Smooth muscle cell (in vitro differentiated cells): ENCODE results near the gene ETS2. TPM values are rescaled to one million over a fixed set of nuclear protein-coding genes. Genes with fewer than 3 reads are reported as not detected.

Experiments used
- DNase-seq: peaks from one replicate; lab custom pipeline; 2025; ENCODE audit not compliant: unreplicated experiment; lab: John Stamatoyannopoulos, UW
- H2AFZ ChIP-seq: fragments of 200-600 bp; sonication (generic); 2 replicates; pipeline ENCODE4 v1.6.0; 2016; ENCODE audit warnings: antibody characterized with exemption, low read depth, mild to moderate bottlenecking
- H3F3A ChIP-seq: fragments of 200-600 bp; sonication (generic); 2 replicates; pipeline ENCODE4 v1.6.0; 2017; ENCODE audit warnings: antibody characterized with exemption, low read depth
- H3K27ac ChIP-seq: fragments of 200-600 bp; sonication (generic); 2 replicates; pipeline ENCODE4 v1.5.1; 2016; ENCODE audit warnings: low read depth, mild to moderate bottlenecking
- H3K27me3 ChIP-seq: fragments of 200-600 bp; sonication (generic); 2 replicates; pipeline ENCODE4 v1.6.1; 2016; ENCODE audit warnings: low read depth, mild to moderate bottlenecking
- H3K36me3 ChIP-seq: fragments of 200-600 bp; sonication (generic); 2 replicates; pipeline ENCODE4 v1.5.1; 2016; ENCODE audit warnings: low read depth
- H3K4me1 ChIP-seq: fragments of 200-600 bp; sonication (generic); 2 replicates; pipeline ENCODE4 v1.5.1; 2016; ENCODE audit warnings: low read depth
- H3K4me2 ChIP-seq: fragments of 200-600 bp; sonication (generic); 2 replicates; pipeline ENCODE4 v1.6.0; 2016; ENCODE audit warnings: mild to moderate bottlenecking
- H3K4me3 ChIP-seq: fragments of 200-600 bp; sonication (generic); 2 replicates; pipeline ENCODE4 v1.5.1; 2016; ENCODE audit warnings: mild to moderate bottlenecking
- H3K79me2 ChIP-seq: fragments of 200-600 bp; sonication (generic); 2 replicates; pipeline ENCODE4 v1.6.0; 2016; ENCODE audit warnings: low read depth, mild to moderate bottlenecking
- H3K9ac ChIP-seq: fragments of 200-600 bp; sonication (generic); 2 replicates; pipeline ENCODE4 v1.6.0; 2016; ENCODE audit warnings: low read depth
- H3K9me3 ChIP-seq: fragments of 200-600 bp; sonication (generic); replicated peaks from 2 replicates; pipeline ENCODE4 v1.5.1; 2016; ENCODE audit warnings: low read depth
- H4K20me1 ChIP-seq: fragments of 200-600 bp; sonication (generic); 2 replicates; pipeline ENCODE4 v1.6.0; 2016; ENCODE audit warnings: low read depth
- WGBS: methylation state at CpG from one replicate; pipeline ENCODE4 v1.1.7; 2016; ENCODE audit warnings: low lambda C conversion rate; 5-methylcytosine and 5-hydroxymethylcytosine counted together
- polyA plus RNA-seq: library from polyadenylated mRNA; unstranded; fragments of >200 nt; fragmentation: Nextera tagmentation; extraction: Ambion mirVana; gene quantifications from 2 replicates; pipeline ENCODE4 v1.2.1, GENCODE V29; 2016
- total RNA-seq: library from RNA; depleted of rRNA; stranded (reverse); fragments of >200 nt; gene quantifications from 2 replicates; pipeline ENCODE4 v1.2.3, GENCODE V29; 2014
- TF ChIP-seq, protein P1 (sequence below): fragments of 200-600 bp; sonication (generic); IDR thresholded peaks from 2 replicates; pipeline ENCODE4 v1.5.1; 2017; ENCODE audit warnings: borderline replicate concordance, mild to moderate bottlenecking, antibody characterized with exemption; ENCODE audit not compliant: insufficient read depth, poor library complexity, severe bottlenecking

ETS2 gene
- total and polyA plus RNA-seq, 2 experiments from 2014 or later = 65.9 to 77.7 TPM

DNA sequence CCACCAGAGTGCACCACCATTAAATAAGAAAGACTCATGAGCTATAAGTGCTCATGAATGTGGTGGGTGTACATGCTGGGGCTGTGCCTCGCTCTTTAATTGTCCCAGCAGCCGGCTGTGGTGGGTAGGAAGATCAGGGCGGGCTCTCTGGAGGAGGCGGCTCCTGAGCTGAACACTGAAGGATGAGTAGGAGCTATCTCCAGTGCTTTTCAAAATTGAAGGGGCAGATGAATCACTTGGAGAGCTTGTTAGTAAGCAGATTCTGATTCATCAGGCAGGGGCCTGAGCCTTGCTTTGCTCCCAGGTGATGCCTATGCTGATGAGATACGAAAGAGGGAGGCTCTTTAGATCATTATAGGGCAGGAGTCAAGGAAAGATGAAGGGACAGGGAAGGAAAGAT, 54.1 kb downstream of the ETS2 start:
- no peak for DNase-seq
- H2AFZ ChIP-seq = no peak overlapping the region
- no peaks in the 10 kb centered on the region for H3K79me2 ChIP-seq
- no peak overlapping the region for H3K4me2 ChIP-seq
- TF ChIP-seq, protein P1, sequence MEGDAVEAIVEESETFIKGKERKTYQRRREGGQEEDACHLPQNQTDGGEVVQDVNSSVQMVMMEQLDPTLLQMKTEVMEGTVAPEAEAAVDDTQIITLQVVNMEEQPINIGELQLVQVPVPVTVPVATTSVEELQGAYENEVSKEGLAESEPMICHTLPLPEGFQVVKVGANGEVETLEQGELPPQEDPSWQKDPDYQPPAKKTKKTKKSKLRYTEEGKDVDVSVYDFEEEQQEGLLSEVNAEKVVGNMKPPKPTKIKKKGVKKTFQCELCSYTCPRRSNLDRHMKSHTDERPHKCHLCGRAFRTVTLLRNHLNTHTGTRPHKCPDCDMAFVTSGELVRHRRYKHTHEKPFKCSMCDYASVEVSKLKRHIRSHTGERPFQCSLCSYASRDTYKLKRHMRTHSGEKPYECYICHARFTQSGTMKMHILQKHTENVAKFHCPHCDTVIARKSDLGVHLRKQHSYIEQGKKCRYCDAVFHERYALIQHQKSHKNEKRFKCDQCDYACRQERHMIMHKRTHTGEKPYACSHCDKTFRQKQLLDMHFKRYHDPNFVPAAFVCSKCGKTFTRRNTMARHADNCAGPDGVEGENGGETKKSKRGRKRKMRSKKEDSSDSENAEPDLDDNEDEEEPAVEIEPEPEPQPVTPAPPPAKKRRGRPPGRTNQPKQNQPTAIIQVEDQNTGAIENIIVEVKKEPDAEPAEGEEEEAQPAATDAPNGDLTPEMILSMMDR = no peak
- no peaks in the 10 kb centered on the region for H4K20me1 ChIP-seq
- no peaks in the 10 kb centered on the region for H3K27me3 ChIP-seq
- 68% methylated on average over 5 of the region's 5 CpGs for WGBS
- H3F3A ChIP-seq = no peaks in the 10 kb centered on the region
- H3K9me3 ChIP-seq = no peaks in the 10 kb centered on the region
- no peak overlapping the region for H3K9ac ChIP-seq
- no peak overlapping the region for H3K4me3 ChIP-seq
- H3K27ac ChIP-seq = no peak overlapping the region
- no peaks in the 10 kb centered on the region for H3K36me3 ChIP-seq
- peaks cover 2% of the 10 kb centered on the region for H3K4me1 ChIP-seq

- Histone ChIP-seq H3K4me2 (no peak overlapping the region), H3K27me3 (no peaks in the 10 kb centered on the region), H3K9me3 (no peaks in the 10 kb centered on the region), H2AFZ (no peak overlapping the region), H3K4me3 (no peak overlapping the region), H3K79me2 (no peaks in the 10 kb centered on the region), H3K9ac (no peak overlapping the region), H4K20me1 (no peaks in the 10 kb centered on the region), H3K4me1 (peaks cover 2% of the 10 kb centered on the region), H3F3A (no peaks in the 10 kb centered on the region), H3K27ac (no peak overlapping the region), H3K36me3 (no peaks in the 10 kb centered on the region)
- TF ChIP-seq, protein P1 = no peak
- DNase-seq = no peak
- 51% methylated on average over 6 of the region's 6 CpGs for WGBS
Observed at GRCh38 chr21:38861056-38861455, 55.3 kb downstream of the ETS2 start.

DNA sequence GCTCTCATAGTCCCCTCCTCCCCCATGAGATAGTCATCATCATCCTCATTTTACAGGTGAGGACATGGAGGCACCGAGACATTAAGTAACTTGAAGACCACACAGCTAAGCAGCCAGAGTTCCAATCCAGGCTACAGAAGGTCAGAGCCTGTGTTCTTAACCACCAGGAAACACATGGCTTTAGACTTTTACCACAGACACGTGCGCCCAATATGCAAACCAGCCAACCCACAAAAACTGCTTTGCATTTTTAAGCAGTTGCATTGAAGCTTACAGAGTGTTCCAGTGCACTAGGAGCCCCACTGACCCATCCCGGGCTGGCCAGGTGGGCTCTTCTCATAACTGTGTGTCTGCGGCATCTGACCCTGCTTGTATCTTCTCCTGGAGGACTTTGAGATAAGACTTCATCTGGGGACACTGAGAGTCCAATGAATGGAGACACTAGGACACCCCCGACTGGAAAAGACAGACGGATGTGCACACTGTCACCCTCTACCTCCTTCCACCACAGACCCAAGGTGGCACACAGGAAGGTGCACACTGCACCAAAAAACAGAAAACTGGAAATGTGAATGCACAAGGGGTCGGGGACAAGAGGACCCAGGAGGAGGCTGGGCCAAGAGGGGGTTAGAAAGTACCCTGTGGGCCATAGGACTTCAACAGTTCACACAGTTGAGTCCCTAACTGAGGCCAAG, 56.4 kb downstream of the ETS2 start:
- no peak for DNase-seq
- H3F3A ChIP-seq = no peaks in the 10 kb centered on the region
- no peaks in the 10 kb centered on the region for H4K20me1 ChIP-seq
- no peak overlapping the region for H3K9ac ChIP-seq
- 70% methylated on average over 8 of the region's 8 CpGs for WGBS
- no peaks in the 10 kb centered on the region for H3K9me3 ChIP-seq
- peaks cover 2% of the 10 kb centered on the region for H3K4me1 ChIP-seq
- no peaks in the 10 kb centered on the region for H3K36me3 ChIP-seq
- H3K27me3 ChIP-seq = no peaks in the 10 kb centered on the region
- TF ChIP-seq, protein P1 = no peak
- H2AFZ ChIP-seq = no peak overlapping the region
- H3K4me3 ChIP-seq = no peak overlapping the region
- H3K4me2 ChIP-seq = no peak overlapping the region
- no peaks in the 10 kb centered on the region for H3K79me2 ChIP-seq
- H3K27ac ChIP-seq = no peak overlapping the region

- Histone ChIP-seq H4K20me1 (no peaks in the 10 kb centered on the region), H3F3A (no peaks in the 10 kb centered on the region), H3K4me3 (no peak overlapping the region), H3K9me3 (no peaks in the 10 kb centered on the region), H2AFZ (no peak overlapping the region), H3K4me1 (peaks cover 2% of the 10 kb centered on the region), H3K4me2 (no peak overlapping the region), H3K27ac (no peak overlapping the region), H3K9ac (no peak overlapping the region), H3K36me3 (no peaks in the 10 kb centered on the region), H3K27me3 (no peaks in the 10 kb centered on the region), H3K79me2 (no peaks in the 10 kb centered on the region)
- TF ChIP-seq, protein P1 = no peak
- WGBS = 96% methylated on average over 2 of the region's 2 CpGs
- DNase-seq = no peak
Observed at GRCh38 chr21:38863291-38863690, 57.6 kb downstream of the ETS2 start.
